SW 1271 (cell line): ENCODE data around the gene CYB561D1.

ENCODE experiments used
- DNase-seq, 2 experiments: peaks; one replicate each; lab custom pipeline; 2025; lab: John Stamatoyannopoulos, UW

Gene CYB561D1

GRCh38 chr1:109500941-109501381 lies 7.1 kb downstream of the CYB561D1 start:
- no peak for DNase-seq

GRCh38 chr1:109501644-109502363 lies 7.9 kb downstream of the CYB561D1 start:
- DNase-seq, result no peak

GRCh38 chr1:109502364-109502851 lies 8.5 kb downstream of the CYB561D1 start:
- no peak for DNase-seq

- DNase-seq, result no peak
These were observed 10.0 kb downstream of the CYB561D1 start for GRCh38 chr1:109503935-109504334.

GRCh38 chr1:109504974-109505373 lies 11.1 kb downstream of the CYB561D1 start:
- no peak for DNase-seq

- no peak for DNase-seq
These were observed 14.3 kb downstream of the CYB561D1 start for GRCh38 chr1:109508001-109508872.

GRCh38 chr1:109508873-109509175 lies 14.9 kb downstream of the CYB561D1 start:
- no peak for DNase-seq

- DNase-seq, result peak in 1 of 2 experiments; percentile 21
These were observed 15.6 kb downstream of the CYB561D1 start, which contains the start of gene AMIGO1 for GRCh38 chr1:109509176-109510134. Gene AMIGO1, minus strand, starts transcription at chr1:109509727. Its CDS starts 815 bp downstream, at chr1:109508912.

- no peak for DNase-seq
These were observed 19.3 kb downstream of the CYB561D1 start for GRCh38 chr1:109513110-109513710.

- no peak for DNase-seq
These were observed 21.0 kb downstream of the CYB561D1 start for GRCh38 chr1:109514846-109515245.

GRCh38 chr1:109516872-109517271 lies 23.0 kb downstream of the CYB561D1 start:
- DNase-seq, result no peak

GRCh38 chr1:109517337-109517736 lies 23.4 kb downstream of the CYB561D1 start:
- no peak for DNase-seq

- DNase-seq, result no peak
These were observed 27.4 kb downstream of the CYB561D1 start for GRCh38 chr1:109521002-109521951.

- no peak for DNase-seq
These were observed 28.1 kb downstream of the CYB561D1 start for GRCh38 chr1:109522026-109522425.

GRCh38 chr1:109523706-109524105 lies 29.8 kb downstream of the CYB561D1 start:
- DNase-seq, result no peak

- DNase-seq, result no peak
These were observed 33.4 kb downstream of the CYB561D1 start for GRCh38 chr1:109527098-109527811.

- DNase-seq, result no peak
These were observed 34.2 kb downstream of the CYB561D1 start for GRCh38 chr1:109527846-109528695.

- DNase-seq, result no peak
These were observed 34.8 kb downstream of the CYB561D1 start for GRCh38 chr1:109528712-109529111.
